Gastrocnemius medialis (tissue), 4 donors: ENCODE results near the gene RCAN2.

Experiments used
- POLR2A ChIP-seq, 2 donors: fragments of 450-650 bp; IDR thresholded peaks; one replicate each; pipeline ENCODE4 v1.6.1; 2017; ENCODE audit warnings: antibody characterized with exemption in 2 of 2, mild to moderate bottlenecking in 2 of 2, moderate library complexity in 2 of 2
- TF ChIP-seq, protein P1 (sequence below), 5 experiments: fragments of 450-650 bp in 3 of 5; fragments of 200-600 bp in 2 of 5; sonication (generic) in 2 of 5; IDR thresholded peaks in 4 of 5; conservative IDR thresholded peaks in 1 of 5; 1 replicate in 4 of 5; 2 replicates in 1 of 5; pipeline ENCODE4 v1.5.1; 2016 to 2019; ENCODE audit warnings: antibody characterized with exemption in 5 of 5, mild to moderate bottlenecking in 3 of 5, moderate library complexity in 3 of 5

DNA sequence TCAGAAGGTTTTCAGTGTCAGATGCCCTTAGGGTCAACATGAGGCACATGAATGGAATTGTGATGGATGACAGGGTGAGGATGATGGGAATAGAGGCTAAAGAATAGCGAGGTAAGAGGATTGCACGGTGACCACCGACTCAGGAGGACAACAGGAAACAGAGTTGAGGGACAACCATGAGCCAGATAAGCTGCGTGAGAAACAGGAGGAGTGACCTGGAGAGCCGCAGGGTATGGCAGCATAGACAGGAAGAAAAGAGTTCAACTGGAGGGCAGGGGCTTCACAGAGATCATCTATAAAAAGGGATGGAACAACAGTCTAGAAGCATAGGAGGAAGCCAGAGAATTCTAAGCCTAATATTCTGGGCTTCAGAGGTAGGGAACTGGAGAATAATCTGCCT, 235.7 kb downstream of the RCAN2 start:
- TF ChIP-seq, protein P1, sequence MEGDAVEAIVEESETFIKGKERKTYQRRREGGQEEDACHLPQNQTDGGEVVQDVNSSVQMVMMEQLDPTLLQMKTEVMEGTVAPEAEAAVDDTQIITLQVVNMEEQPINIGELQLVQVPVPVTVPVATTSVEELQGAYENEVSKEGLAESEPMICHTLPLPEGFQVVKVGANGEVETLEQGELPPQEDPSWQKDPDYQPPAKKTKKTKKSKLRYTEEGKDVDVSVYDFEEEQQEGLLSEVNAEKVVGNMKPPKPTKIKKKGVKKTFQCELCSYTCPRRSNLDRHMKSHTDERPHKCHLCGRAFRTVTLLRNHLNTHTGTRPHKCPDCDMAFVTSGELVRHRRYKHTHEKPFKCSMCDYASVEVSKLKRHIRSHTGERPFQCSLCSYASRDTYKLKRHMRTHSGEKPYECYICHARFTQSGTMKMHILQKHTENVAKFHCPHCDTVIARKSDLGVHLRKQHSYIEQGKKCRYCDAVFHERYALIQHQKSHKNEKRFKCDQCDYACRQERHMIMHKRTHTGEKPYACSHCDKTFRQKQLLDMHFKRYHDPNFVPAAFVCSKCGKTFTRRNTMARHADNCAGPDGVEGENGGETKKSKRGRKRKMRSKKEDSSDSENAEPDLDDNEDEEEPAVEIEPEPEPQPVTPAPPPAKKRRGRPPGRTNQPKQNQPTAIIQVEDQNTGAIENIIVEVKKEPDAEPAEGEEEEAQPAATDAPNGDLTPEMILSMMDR (IDR thresholded peaks at IDR 0.05 in 4 of 5, conservative IDR thresholded peaks at IDR 0.05 in 1 of 5) = no peak
- TF ChIP-seq POLR2A (IDR thresholded peaks at IDR 0.05) = no peak
